Neural cell (in vitro differentiated cells): ENCODE measurements around the gene AGMAT. TPM values are rescaled to one million over a fixed set of nuclear protein-coding genes. Genes with fewer than 3 reads are reported as not detected.

Source experiments
- H2AFZ ChIP-seq: fragments of 200-600, 300-800 bp; sonication (generic), shearing (Covaris generic); 2 replicates; pipeline ENCODE4 v1.6.0; 2014; ENCODE audit warnings: low read depth, mild to moderate bottlenecking, antibody characterized with exemption, low read length, moderate library complexity
- H3F3A ChIP-seq: fragments of 200-600 bp; shearing (Covaris generic); 2 replicates; pipeline ENCODE4 v1.6.1; 2016; ENCODE audit warnings: mild to moderate bottlenecking, moderate library complexity, mixed read lengths, antibody characterized with exemption, low read length; ENCODE audit not compliant: insufficient read depth, poor library complexity, severe bottlenecking
- H3K27ac ChIP-seq: fragments of 200-600, 300-800 bp; sonication (generic), shearing (Covaris generic); 2 replicates; pipeline ENCODE4 v1.5.1; 2014; ENCODE audit warnings: mild to moderate bottlenecking, low read length, moderate library complexity
- H3K27me3 ChIP-seq: fragments of 300-800, 200-600 bp; sonication (generic), shearing (Covaris generic); 2 replicates; pipeline ENCODE4 v1.6.0; 2014; ENCODE audit warnings: mild to moderate bottlenecking, low read depth, low read length, moderate library complexity; ENCODE audit not compliant: insufficient read depth
- H3K36me3 ChIP-seq: fragments of 300-800, 200-600 bp; sonication (generic), shearing (Covaris generic); 2 replicates; pipeline ENCODE4 v1.5.1; 2014; ENCODE audit warnings: mild to moderate bottlenecking, antibody characterized with exemption, low read length, moderate library complexity; ENCODE audit not compliant: insufficient read depth
- H3K4me2 ChIP-seq: fragments of 300-800, 200-600 bp; sonication (generic), shearing (Covaris generic); 2 replicates; pipeline ENCODE4 v1.6.0; 2014; ENCODE audit warnings: mild to moderate bottlenecking, low read length
- H3K4me3 ChIP-seq: fragments of 300-800, 200-600 bp; sonication (generic), shearing (Covaris generic); 2 replicates; pipeline ENCODE4 v1.5.1; 2014; ENCODE audit warnings: mild to moderate bottlenecking, low read length, moderate library complexity
- H3K79me2 ChIP-seq: fragments of 200-600 bp; shearing (Covaris generic); replicated peaks from 2 replicates; pipeline ENCODE4 v1.6.0; 2014; ENCODE audit warnings: mild to moderate bottlenecking, low read length, moderate library complexity; ENCODE audit not compliant: insufficient read depth
- H3K9ac ChIP-seq: fragments of 300-800, 200-600 bp; sonication (generic), shearing (Covaris generic); 2 replicates; pipeline ENCODE4 v1.6.1; 2016; ENCODE audit warnings: mild to moderate bottlenecking, low read length, mixed read lengths
- H3K9me2 ChIP-seq: fragments of 200-600 bp; shearing (Covaris generic); 2 replicates; pipeline ENCODE4 v1.6.1; 2016; ENCODE audit warnings: mild to moderate bottlenecking, low read length, mixed read lengths; ENCODE audit not compliant: insufficient read depth
- H3K9me3 ChIP-seq: fragments of 200-600, 300-800 bp; sonication (generic), shearing (Covaris generic); 2 replicates; pipeline ENCODE4 v1.6.1; 2016; ENCODE audit warnings: mild to moderate bottlenecking, mixed run types, low read length, moderate library complexity, mixed read lengths
- H4K20me1 ChIP-seq: fragments of 200-600 bp; shearing (Covaris generic); 2 replicates; pipeline ENCODE4 v1.6.1; 2016; ENCODE audit warnings: mild to moderate bottlenecking, mixed run types; ENCODE audit not compliant: insufficient read depth
- EP300 ChIP-seq: fragments of 450-650 bp; conservative IDR thresholded peaks from 2 replicates; pipeline ENCODE4 v1.6.1; 2014; ENCODE audit warnings: antibody characterized with exemption, mild to moderate bottlenecking, moderate library complexity; ENCODE audit not compliant: poor library complexity, severe bottlenecking
- EZH2 ChIP-seq: fragments of 200-600, 300-800 bp; shearing (Covaris generic), sonication (generic); IDR thresholded peaks from 2 replicates; pipeline ENCODE4 v1.6.1; 2014; ENCODE audit warnings: antibody characterized with exemption, low read length, borderline replicate concordance, mild to moderate bottlenecking; ENCODE audit not compliant: insufficient read depth, poor library complexity, severe bottlenecking
- MXI1 ChIP-seq: fragments of 450-650 bp; conservative IDR thresholded peaks from 2 replicates; pipeline ENCODE4 v1.6.1; 2014; ENCODE audit warnings: antibody characterized with exemption, mild to moderate bottlenecking; ENCODE audit not compliant: poor library complexity, severe bottlenecking
- POLR2AphosphoS5 ChIP-seq: IDR thresholded peaks from 2 replicates; pipeline ENCODE4 v1.6.1; 2012
- RAD21 ChIP-seq: fragments of 450-650 bp; conservative IDR thresholded peaks from 2 replicates; pipeline ENCODE4 v1.6.1; 2014; ENCODE audit warnings: antibody characterized with exemption, mild to moderate bottlenecking, moderate library complexity
- SMC3 ChIP-seq: fragments of 450-650 bp; conservative IDR thresholded peaks from 2 replicates; pipeline ENCODE4 v1.6.1; 2014; ENCODE audit warnings: antibody characterized with exemption, mild to moderate bottlenecking, moderate library complexity; ENCODE audit not compliant: poor library complexity
- TAF1 ChIP-seq: IDR thresholded peaks from 2 replicates; pipeline ENCODE4 v1.6.1; 2012; ENCODE audit warnings: low read depth
- polyA plus RNA-seq: library from polyadenylated mRNA; depleted of rRNA; stranded (reverse); fragments of >200 nt; gene quantifications from 2 replicates; pipeline ENCODE4 v1.2.3, GENCODE V29; 2014
- TF ChIP-seq, protein P1 (sequence below): fragments of 450-650 bp; IDR thresholded peaks from 2 replicates; pipeline ENCODE4 v1.5.1; 2014; ENCODE audit warnings: antibody characterized with exemption, mild to moderate bottlenecking, moderate library complexity; ENCODE audit not compliant: poor library complexity, severe bottlenecking
- TF ChIP-seq, protein P2 (sequence below): IDR thresholded peaks from 2 replicates; pipeline ENCODE4 v1.6.1; 2012; ENCODE audit warnings: borderline replicate concordance

The AGMAT gene
- polyA plus RNA-seq, 1 donor from 2014 or later, result not detected

DNA sequence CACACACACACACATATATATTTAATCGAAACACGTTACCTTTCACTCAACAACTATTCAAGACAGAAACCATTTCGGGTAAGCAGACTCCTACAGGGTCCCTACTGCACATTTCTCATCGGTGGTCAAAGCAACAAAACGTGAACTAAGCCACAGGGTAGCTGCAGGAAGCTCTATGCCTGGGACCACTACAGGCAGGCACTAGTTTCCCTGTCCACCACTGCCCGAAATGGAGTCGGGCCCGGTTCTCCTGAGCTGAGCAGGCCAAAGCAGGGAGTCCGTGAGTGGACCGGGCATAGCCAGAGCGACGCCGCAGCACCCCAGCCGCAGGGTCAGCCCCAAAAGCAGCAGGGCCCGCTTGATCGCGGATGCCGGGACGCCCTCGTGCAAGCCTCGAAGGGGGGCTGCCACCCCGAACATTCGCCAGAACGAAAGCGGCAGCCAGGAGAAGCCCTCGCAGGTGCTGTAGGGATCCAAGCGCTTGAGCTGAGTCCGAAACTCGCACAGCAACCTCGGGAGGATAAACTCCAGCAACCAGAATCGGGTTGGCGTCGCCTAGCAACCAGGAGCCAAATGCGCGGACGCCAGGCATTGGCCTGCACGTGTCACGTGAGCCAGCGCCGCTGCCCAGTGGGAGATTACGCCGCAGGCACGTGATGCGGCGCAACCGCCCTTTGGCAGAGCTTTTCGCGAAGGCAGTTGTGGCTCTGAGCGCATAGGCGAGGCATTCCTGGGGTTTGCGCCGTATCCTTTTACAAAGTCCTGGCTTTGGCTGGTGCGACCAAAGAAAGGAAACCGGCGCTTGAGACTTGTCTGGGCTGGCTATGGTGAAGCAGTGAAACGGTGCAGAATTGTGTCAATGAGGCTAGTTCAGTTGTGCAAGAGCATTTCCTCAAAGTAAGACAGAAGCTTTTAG lies 18.5 kb upstream of the AGMAT start:
- TF ChIP-seq TAF1, result peak; percentile 71
- peak; percentile 70 for TF ChIP-seq POLR2AphosphoS5
- TF ChIP-seq, protein P1, sequence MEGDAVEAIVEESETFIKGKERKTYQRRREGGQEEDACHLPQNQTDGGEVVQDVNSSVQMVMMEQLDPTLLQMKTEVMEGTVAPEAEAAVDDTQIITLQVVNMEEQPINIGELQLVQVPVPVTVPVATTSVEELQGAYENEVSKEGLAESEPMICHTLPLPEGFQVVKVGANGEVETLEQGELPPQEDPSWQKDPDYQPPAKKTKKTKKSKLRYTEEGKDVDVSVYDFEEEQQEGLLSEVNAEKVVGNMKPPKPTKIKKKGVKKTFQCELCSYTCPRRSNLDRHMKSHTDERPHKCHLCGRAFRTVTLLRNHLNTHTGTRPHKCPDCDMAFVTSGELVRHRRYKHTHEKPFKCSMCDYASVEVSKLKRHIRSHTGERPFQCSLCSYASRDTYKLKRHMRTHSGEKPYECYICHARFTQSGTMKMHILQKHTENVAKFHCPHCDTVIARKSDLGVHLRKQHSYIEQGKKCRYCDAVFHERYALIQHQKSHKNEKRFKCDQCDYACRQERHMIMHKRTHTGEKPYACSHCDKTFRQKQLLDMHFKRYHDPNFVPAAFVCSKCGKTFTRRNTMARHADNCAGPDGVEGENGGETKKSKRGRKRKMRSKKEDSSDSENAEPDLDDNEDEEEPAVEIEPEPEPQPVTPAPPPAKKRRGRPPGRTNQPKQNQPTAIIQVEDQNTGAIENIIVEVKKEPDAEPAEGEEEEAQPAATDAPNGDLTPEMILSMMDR, result no peak
- TF ChIP-seq EP300, result peak; percentile 39
- TF ChIP-seq, protein P2, sequence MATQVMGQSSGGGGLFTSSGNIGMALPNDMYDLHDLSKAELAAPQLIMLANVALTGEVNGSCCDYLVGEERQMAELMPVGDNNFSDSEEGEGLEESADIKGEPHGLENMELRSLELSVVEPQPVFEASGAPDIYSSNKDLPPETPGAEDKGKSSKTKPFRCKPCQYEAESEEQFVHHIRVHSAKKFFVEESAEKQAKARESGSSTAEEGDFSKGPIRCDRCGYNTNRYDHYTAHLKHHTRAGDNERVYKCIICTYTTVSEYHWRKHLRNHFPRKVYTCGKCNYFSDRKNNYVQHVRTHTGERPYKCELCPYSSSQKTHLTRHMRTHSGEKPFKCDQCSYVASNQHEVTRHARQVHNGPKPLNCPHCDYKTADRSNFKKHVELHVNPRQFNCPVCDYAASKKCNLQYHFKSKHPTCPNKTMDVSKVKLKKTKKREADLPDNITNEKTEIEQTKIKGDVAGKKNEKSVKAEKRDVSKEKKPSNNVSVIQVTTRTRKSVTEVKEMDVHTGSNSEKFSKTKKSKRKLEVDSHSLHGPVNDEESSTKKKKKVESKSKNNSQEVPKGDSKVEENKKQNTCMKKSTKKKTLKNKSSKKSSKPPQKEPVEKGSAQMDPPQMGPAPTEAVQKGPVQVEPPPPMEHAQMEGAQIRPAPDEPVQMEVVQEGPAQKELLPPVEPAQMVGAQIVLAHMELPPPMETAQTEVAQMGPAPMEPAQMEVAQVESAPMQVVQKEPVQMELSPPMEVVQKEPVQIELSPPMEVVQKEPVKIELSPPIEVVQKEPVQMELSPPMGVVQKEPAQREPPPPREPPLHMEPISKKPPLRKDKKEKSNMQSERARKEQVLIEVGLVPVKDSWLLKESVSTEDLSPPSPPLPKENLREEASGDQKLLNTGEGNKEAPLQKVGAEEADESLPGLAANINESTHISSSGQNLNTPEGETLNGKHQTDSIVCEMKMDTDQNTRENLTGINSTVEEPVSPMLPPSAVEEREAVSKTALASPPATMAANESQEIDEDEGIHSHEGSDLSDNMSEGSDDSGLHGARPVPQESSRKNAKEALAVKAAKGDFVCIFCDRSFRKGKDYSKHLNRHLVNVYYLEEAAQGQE, result no peak
- TF ChIP-seq SMC3, result no peak
- TF ChIP-seq MXI1, result peak; percentile 81
- TF ChIP-seq RAD21, result peak; percentile 34
- TF ChIP-seq EZH2, result no peak
- H3K9me2 ChIP-seq, result no peaks in the 10 kb centered on the region
- no peaks in the 10 kb centered on the region for H3F3A ChIP-seq
- peak overlapping the region; percentile 76 for H3K9ac ChIP-seq
- peak overlapping the region; percentile 91 for H2AFZ ChIP-seq
- peak overlapping the region; percentile 77 for H3K4me2 ChIP-seq
- H4K20me1 ChIP-seq, result no peaks in the 10 kb centered on the region
- H3K27me3 ChIP-seq, result no peaks in the 10 kb centered on the region
- peak overlapping the region; percentile 71 for H3K27ac ChIP-seq
- peak overlapping the region; percentile 96 for H3K4me3 ChIP-seq
- no peaks in the 10 kb centered on the region for H3K9me3 ChIP-seq
- H3K79me2 ChIP-seq, result peaks cover 4% of the 10 kb centered on the region
- no peaks in the 10 kb centered on the region for H3K36me3 ChIP-seq

DNA sequence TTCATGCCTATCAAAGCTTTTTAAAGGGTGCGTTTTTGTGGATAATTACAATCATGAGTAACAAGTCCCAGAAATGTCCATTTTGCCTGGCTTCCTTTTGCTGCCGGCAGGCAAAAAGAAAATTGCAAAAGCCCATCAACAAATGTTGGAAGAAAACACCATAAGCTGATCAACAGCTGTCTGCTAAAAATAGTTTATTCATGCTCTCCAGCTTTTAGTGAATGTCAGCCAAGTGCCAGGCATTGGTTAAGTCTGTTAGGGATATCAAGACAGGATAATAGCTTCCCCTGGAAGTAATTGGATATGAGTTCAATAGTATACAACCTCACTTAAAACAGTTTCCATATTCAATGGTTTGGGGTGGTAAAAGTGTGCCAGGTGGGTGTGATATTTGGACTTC lies 13.6 kb upstream of the AGMAT start:
- H3K27ac ChIP-seq, result no peak overlapping the region
- no peaks in the 10 kb centered on the region for H3K9me3 ChIP-seq
- H3K27me3 ChIP-seq, result no peaks in the 10 kb centered on the region
- H3F3A ChIP-seq, result no peaks in the 10 kb centered on the region
- H3K9me2 ChIP-seq, result no peaks in the 10 kb centered on the region
- H3K9ac ChIP-seq, result no peak overlapping the region
- peaks cover 4% of the 10 kb centered on the region for H3K79me2 ChIP-seq
- no peaks in the 10 kb centered on the region for H3K36me3 ChIP-seq
- no peak overlapping the region for H3K4me2 ChIP-seq
- TF ChIP-seq SMC3 (no peak), EZH2 (no peak), MXI1 (no peak), TAF1 (no peak), EP300 (no peak), POLR2AphosphoS5 (no peak), RAD21 (no peak)
- TF ChIP-seq, protein P2, result no peak
- TF ChIP-seq, protein P1, result no peak
- H2AFZ ChIP-seq, result no peak overlapping the region
- H4K20me1 ChIP-seq, result no peaks in the 10 kb centered on the region
- no peak overlapping the region for H3K4me3 ChIP-seq
